ENCODE data around the gene ZNF254. TPM values are rescaled to one million over a fixed set of nuclear protein-coding genes. Genes with fewer than 3 reads are reported as not detected.

Gene ZNF254
- total and polyA plus RNA-seq, 7 experiments from 2014 or later = 4.1 to 17.1 (median 14.7) TPM

- intact Hi-C loops (cut with micrococcal nuclease) = no loop called here
- peaks cover 4 to 77% (median 11%) of the 10 kb centered on the region in 3 experiments for H3K36me3 ChIP-seq (ENCODE audit: control insufficient read depth in 2 of 3, insufficient read depth in 3 of 3, low read length in 3 of 3)
- Mint-ChIP-seq H3K4me1 (peaks cover 0 to 18% (median 5%) of the 10 kb centered on the region in 7 donors), H3K9me3 (peaks cover 0 to 10% (median 0%) of the 10 kb centered on the region in 11 donors), H3K27ac (peak overlapping the region in 1 of 9 donors; percentile 18), H3K36me3 (peaks cover 48 to 77% (median 62%) of the 10 kb centered on the region in 5 donors), H3K27me3 (no peaks in the 10 kb centered on the region), H3K4me3 (no peak overlapping the region)
- ChIA-PET POLR2A (no interaction called here), CTCF (no interaction called here)
- ATAC-seq (no peak), DNase-seq (no peak)
- no peaks in the 10 kb centered on the region for H3K9me3 ChIP-seq (ENCODE audit: control insufficient read depth in 2 of 3, low read length in 3 of 3)
- no peaks in the 10 kb centered on the region for H3K27me3 ChIP-seq (ENCODE audit: control insufficient read depth in 2 of 2, insufficient read depth in 2 of 2, low read length in 2 of 2)
- H3K4me3 ChIP-seq (ENCODE audit: low read length) = no peak overlapping the region
- no peaks in the 10 kb centered on the region for H3K4me1 ChIP-seq (ENCODE audit: control insufficient read depth in 2 of 2, insufficient read depth in 2 of 2, low read length in 2 of 2)
- no peak overlapping the region for H3K27ac ChIP-seq (ENCODE audit: low read depth, low read length)
Observed at GRCh38 chr19:24051516-24051915, 35.5 kb upstream of the ZNF254 start.

- Histone ChIP-seq H3K9me3 (ENCODE audit: control insufficient read depth in 2 of 3, low read length in 3 of 3) (no peaks in the 10 kb centered on the region), H3K4me1 (ENCODE audit: control insufficient read depth in 2 of 2, insufficient read depth in 2 of 2, low read length in 2 of 2) (no peaks in the 10 kb centered on the region), H3K4me3 (ENCODE audit: low read length) (no peak overlapping the region), H3K27ac (ENCODE audit: low read depth, low read length) (no peak overlapping the region), H3K36me3 (ENCODE audit: control insufficient read depth in 2 of 3, insufficient read depth in 3 of 3, low read length in 3 of 3) (peaks cover 4 to 68% (median 11%) of the 10 kb centered on the region in 3 experiments), H3K27me3 (ENCODE audit: control insufficient read depth in 2 of 2, insufficient read depth in 2 of 2, low read length in 2 of 2) (no peaks in the 10 kb centered on the region)
- POLR2A ChIA-PET = no interaction called here
- Mint-ChIP-seq H3K4me1 (peaks cover 0 to 12% (median 0%) of the 10 kb centered on the region in 7 donors), H3K9me3 (peaks cover 0 to 10% (median 0%) of the 10 kb centered on the region in 11 donors), H3K36me3 (peaks cover 43 to 71% (median 50%) of the 10 kb centered on the region in 5 donors), H3K4me3 (no peak overlapping the region), H3K27me3 (no peaks in the 10 kb centered on the region), H3K27ac (peak overlapping the region in 1 of 9 donors; percentile 41)
- CTCF ChIA-PET = no interaction called here
- no peak for ATAC-seq
- DNase-seq = no peak
- intact Hi-C loops (cut with micrococcal nuclease) = no loop called here
Observed at GRCh38 chr19:24052811-24053210, 34.2 kb upstream of the ZNF254 start.

GRCh38 chr19:24053601-24054000 lies 33.4 kb upstream of the ZNF254 start:
- peak overlapping the region in 1 of 9 donors; percentile 25 for H3K27ac Mint-ChIP-seq
- POLR2A ChIA-PET = no interaction called here

GRCh38 chr19:24054044-24054935 lies 32.7 kb upstream of the ZNF254 start:
- no peaks in the 10 kb centered on the region for H3K9me3 ChIP-seq (ENCODE audit: control insufficient read depth in 2 of 3, low read length in 3 of 3)
- POLR2A ChIA-PET = no interaction called here
- peak overlapping the region in 3 of 9 donors; percentile 2 to 35 (median 25) for H3K27ac Mint-ChIP-seq
- H3K4me3 Mint-ChIP-seq = no peak overlapping the region
- H3K4me1 Mint-ChIP-seq = peaks cover 0 to 11% (median 0%) of the 10 kb centered on the region in 7 donors
- H3K36me3 Mint-ChIP-seq = peaks cover 39 to 71% (median 49%) of the 10 kb centered on the region in 5 donors
- no peaks in the 10 kb centered on the region for H3K27me3 ChIP-seq (ENCODE audit: control insufficient read depth in 2 of 2, insufficient read depth in 2 of 2, low read length in 2 of 2)
- ATAC-seq (no peak), DNase-seq (no peak)
- CTCF ChIA-PET = no interaction called here
- no peaks in the 10 kb centered on the region for H3K4me1 ChIP-seq (ENCODE audit: control insufficient read depth in 2 of 2, insufficient read depth in 2 of 2, low read length in 2 of 2)
- peaks cover 0 to 15% (median 0%) of the 10 kb centered on the region in 11 donors for H3K9me3 Mint-ChIP-seq
- no peak overlapping the region for H3K4me3 ChIP-seq (ENCODE audit: low read length)
- no peaks in the 10 kb centered on the region for H3K27me3 Mint-ChIP-seq
- no peak overlapping the region for H3K27ac ChIP-seq (ENCODE audit: low read depth, low read length)
- intact Hi-C loops (cut with micrococcal nuclease) = no loop called here
- H3K36me3 ChIP-seq (ENCODE audit: control insufficient read depth in 2 of 3, insufficient read depth in 3 of 3, low read length in 3 of 3) = peaks cover 4 to 69% (median 11%) of the 10 kb centered on the region in 3 experiments

More at GRCh38 chr19:24053601-24054000, 33.4 kb upstream of the ZNF254 start:
- no peak overlapping the region for H3K27ac ChIP-seq (ENCODE audit: low read depth, low read length)
- no peak overlapping the region for H3K4me3 ChIP-seq (ENCODE audit: low read length)
- no peaks in the 10 kb centered on the region for H3K4me1 ChIP-seq (ENCODE audit: control insufficient read depth in 2 of 2, insufficient read depth in 2 of 2, low read length in 2 of 2)
- peaks cover 4 to 68% (median 11%) of the 10 kb centered on the region in 3 experiments for H3K36me3 ChIP-seq (ENCODE audit: control insufficient read depth in 2 of 3, insufficient read depth in 3 of 3, low read length in 3 of 3)
- H3K36me3 Mint-ChIP-seq = peaks cover 41 to 71% (median 49%) of the 10 kb centered on the region in 5 donors
- peaks cover 0 to 11% (median 0%) of the 10 kb centered on the region in 7 donors for H3K4me1 Mint-ChIP-seq
- no peaks in the 10 kb centered on the region for H3K9me3 ChIP-seq (ENCODE audit: control insufficient read depth in 2 of 3, low read length in 3 of 3)
- H3K27me3 ChIP-seq (ENCODE audit: control insufficient read depth in 2 of 2, insufficient read depth in 2 of 2, low read length in 2 of 2) = no peaks in the 10 kb centered on the region
- DNase-seq (no peak), ATAC-seq (no peak)
- intact Hi-C loops (cut with micrococcal nuclease) = no loop called here
- CTCF ChIA-PET = no interaction called here
- no peaks in the 10 kb centered on the region for H3K27me3 Mint-ChIP-seq
- H3K4me3 Mint-ChIP-seq = no peak overlapping the region
- peaks cover 0 to 11% (median 0%) of the 10 kb centered on the region in 11 donors for H3K9me3 Mint-ChIP-seq

- no peak for ATAC-seq
- Mint-ChIP-seq H3K4me1 (peaks cover 0 to 11% (median 0%) of the 10 kb centered on the region in 7 donors), H3K9me3 (peaks cover 0 to 16% (median 0%) of the 10 kb centered on the region in 11 donors), H3K27me3 (no peaks in the 10 kb centered on the region), H3K27ac (peak overlapping the region in 1 of 9 donors; percentile 6), H3K4me3 (no peak overlapping the region), H3K36me3 (peaks cover 42 to 73% (median 48%) of the 10 kb centered on the region in 5 donors)
- POLR2A ChIA-PET = no interaction called here
- Histone ChIP-seq H3K36me3 (ENCODE audit: control insufficient read depth in 2 of 3, insufficient read depth in 3 of 3, low read length in 3 of 3) (peaks cover 4 to 71% (median 11%) of the 10 kb centered on the region in 3 experiments), H3K4me3 (ENCODE audit: low read length) (no peak overlapping the region), H3K27ac (ENCODE audit: low read depth, low read length) (no peak overlapping the region), H3K27me3 (ENCODE audit: control insufficient read depth in 2 of 2, insufficient read depth in 2 of 2, low read length in 2 of 2) (no peaks in the 10 kb centered on the region), H3K9me3 (ENCODE audit: control insufficient read depth in 2 of 3, low read length in 3 of 3) (no peaks in the 10 kb centered on the region), H3K4me1 (ENCODE audit: control insufficient read depth in 2 of 2, insufficient read depth in 2 of 2, low read length in 2 of 2) (no peaks in the 10 kb centered on the region)
- intact Hi-C loops (cut with micrococcal nuclease) = no loop called here
- DNase-seq = no peak
- CTCF ChIA-PET = no interaction called here
Observed at GRCh38 chr19:24055548-24055947, 31.4 kb upstream of the ZNF254 start.

DNA sequence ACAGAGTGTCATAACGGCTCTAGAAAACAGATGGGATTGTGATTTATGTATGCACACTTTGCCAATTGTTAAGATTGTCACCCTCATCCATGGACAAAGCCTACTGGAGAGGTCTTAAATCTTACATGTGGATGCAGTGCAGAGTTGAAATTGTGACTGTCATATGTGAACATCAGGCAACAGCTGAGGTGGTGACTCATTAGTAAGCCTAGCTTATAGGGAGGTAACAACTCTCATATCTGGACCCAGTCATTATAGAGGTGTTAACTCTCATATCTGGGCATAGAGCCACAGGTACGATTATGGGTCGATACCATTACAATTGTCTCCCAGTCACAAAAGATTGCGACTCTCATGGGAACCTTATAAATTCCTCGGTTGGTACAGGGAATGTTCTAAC lies 29.8 kb upstream of the ZNF254 start:
- ChIA-PET POLR2A (no interaction called here), CTCF (no interaction called here)
- Histone ChIP-seq H3K36me3 (ENCODE audit: control insufficient read depth in 2 of 3, insufficient read depth in 3 of 3, low read length in 3 of 3) (peaks cover 4 to 56% (median 9%) of the 10 kb centered on the region in 3 experiments), H3K4me3 (ENCODE audit: low read length) (no peak overlapping the region), H3K4me1 (ENCODE audit: control insufficient read depth in 2 of 2, insufficient read depth in 2 of 2, low read length in 2 of 2) (no peaks in the 10 kb centered on the region), H3K27ac (ENCODE audit: low read depth, low read length) (no peak overlapping the region), H3K9me3 (ENCODE audit: control insufficient read depth in 2 of 3, low read length in 3 of 3) (no peaks in the 10 kb centered on the region), H3K27me3 (ENCODE audit: control insufficient read depth in 2 of 2, insufficient read depth in 2 of 2, low read length in 2 of 2) (no peaks in the 10 kb centered on the region)
- no peaks in the 10 kb centered on the region for H3K27me3 Mint-ChIP-seq
- H3K36me3 Mint-ChIP-seq = peaks cover 35 to 72% (median 39%) of the 10 kb centered on the region in 5 donors
- no peak for DNase-seq
- peaks cover 0 to 11% (median 0%) of the 10 kb centered on the region in 7 donors for H3K4me1 Mint-ChIP-seq
- H3K4me3 Mint-ChIP-seq = no peak overlapping the region
- peaks cover 0 to 14% (median 0%) of the 10 kb centered on the region in 11 donors for H3K9me3 Mint-ChIP-seq
- ATAC-seq = no peak
- intact Hi-C loops (cut with micrococcal nuclease) = no loop called here
- peak overlapping the region in 1 of 9 donors; percentile 46 for H3K27ac Mint-ChIP-seq

All from naive thymus-derived CD4-positive, alpha-beta T cell (primary cell).